Spleen (tissue), 3 donors: ENCODE data around the gene HLCS.

Source experiments
- POLR2A ChIP-seq, 3 donors: fragments of 450-650 bp; IDR thresholded peaks; one replicate each; pipeline ENCODE4 v1.5.1; 2017; ENCODE audit warnings: antibody characterized with exemption in 3 of 3, mild to moderate bottlenecking in 1 of 3
- POLR2AphosphoS5 ChIP-seq, 3 donors: sonication (generic); formaldehyde crosslinking; IDR thresholded peaks; one replicate each; pipeline ENCODE4 v1.5.1; 2017; ENCODE audit warnings: antibody characterized with exemption in 3 of 3

- TF ChIP-seq POLR2AphosphoS5 (IDR thresholded peaks at IDR 0.05) (no peak), POLR2A (IDR thresholded peaks at IDR 0.05) (no peak)
Observed at GRCh38 chr21:36803816-36804439, 162.5 kb downstream of the HLCS start.
